Endothelial cell of umbilical vein (primary cell): ENCODE data around the gene NMB. TPM values are rescaled to one million over a fixed set of nuclear protein-coding genes. Genes with fewer than 3 reads are reported as not detected.
"Not testable (repeated sequence)": the region's sequence is repeated elsewhere in the genome, so short reads cannot be mapped to it uniquely, and the experiment has no call there.

Experiments
- BruUV-seq: library from RNA; stranded (reverse); fragments of 400-500 nt; replicated peaks from 2 replicates; lab custom pipeline; 2021; lab: Mats Ljungman, UMichigan
- CTCF ChIA-PET: fragments of 300-600, 350-600 bp; sonication (Branson Sonifier 250); formaldehyde crosslinking; loops from one replicate; lab custom pipeline; 2021; ENCODE audit warnings: antibody characterized with exemption, inconsistent platforms; lab: Charles Lee
- POLR2A ChIA-PET: fragments of 300-600, 350-600 bp; sonication (Branson Sonifier 250); formaldehyde crosslinking; loops from one replicate; lab custom pipeline; 2021; ENCODE audit warnings: antibody characterized with exemption, inconsistent platforms; lab: Charles Lee
- DNase-seq: peaks from one replicate; pipeline ENCODE4 v3.0.0-alpha.2; 2011; ENCODE audit warnings: low read depth, low spot score
- FAIRE-seq: peaks from 2 replicates; lab custom pipeline; 2011; peaks lifted over from hg19 to GRCh38; lab: Jason Lieb, UNC
- H2AFZ ChIP-seq: 2 replicates; pipeline ENCODE4 v1.6.0; 2012; ENCODE audit warnings: low read depth, low read length, control low read depth, inconsistent platforms
- H3K27ac ChIP-seq: 2 replicates; pipeline ENCODE4 v1.5.1; 2011; ENCODE audit warnings: low read depth, mild to moderate bottlenecking, control low read depth, low read length, moderate library complexity; ENCODE audit not compliant: insufficient read depth
- H3K27me3 ChIP-seq, 2 experiments: 2 replicates each; pipeline versions ENCODE4 v1.6.0 to v1.6.1; 2011; ENCODE audit warnings: low read length in 2 of 2, mixed read lengths in 1 of 2; ENCODE audit not compliant: control insufficient read depth in 2 of 2, insufficient read depth in 2 of 2
- H3K36me3 ChIP-seq, 2 experiments: 2 replicates in 1 of 2; 3 replicates in 1 of 2; pipeline ENCODE4 v1.5.1; 2011; ENCODE audit warnings: low read length in 2 of 2, mild to moderate bottlenecking in 1 of 2, moderate library complexity in 1 of 2; ENCODE audit not compliant: control insufficient read depth in 2 of 2, insufficient read depth in 2 of 2; ENCODE audit errors: extremely low read depth in 1 of 2
- H3K4me1 ChIP-seq: 3 replicates; pipeline ENCODE4 v1.5.1; 2011; ENCODE audit warnings: mild to moderate bottlenecking, low read length; ENCODE audit not compliant: control insufficient read depth, insufficient read depth; ENCODE audit errors: extremely low read depth
- H3K4me2 ChIP-seq: 2 replicates; pipeline ENCODE4 v1.6.1; 2011; ENCODE audit warnings: low read length, control low read depth, mixed read lengths; ENCODE audit not compliant: insufficient read depth
- H3K4me3 ChIP-seq, 3 experiments: fragments of 200-600 bp in 1 of 3; sonication (generic), shearing (Covaris generic) in 1 of 3; replicated peaks in 1 of 3; 2 replicates each; pipeline ENCODE4 v1.5.1; 2011 to 2016; ENCODE audit warnings: control low read depth in 3 of 3, low read length in 3 of 3, mild to moderate bottlenecking in 2 of 3, inconsistent platforms in 1 of 3, low read depth in 1 of 3, moderate library complexity in 1 of 3; ENCODE audit not compliant: insufficient read depth in 1 of 3
- H3K79me2 ChIP-seq: 2 replicates; pipeline ENCODE4 v1.6.0; 2012; ENCODE audit warnings: low read length, inconsistent platforms; ENCODE audit not compliant: control insufficient read depth, insufficient read depth
- H3K9ac ChIP-seq: replicated peaks from 2 replicates; pipeline ENCODE3; 2011; ENCODE audit warnings: low read length, control low read depth; ENCODE audit not compliant: insufficient read depth; ENCODE audit errors: extremely low read depth
- H3K9me1 ChIP-seq: replicated peaks from 3 replicates; pipeline ENCODE4 v1.6.0; 2011; ENCODE audit warnings: mild to moderate bottlenecking, low read length; ENCODE audit not compliant: control insufficient read depth, insufficient read depth; ENCODE audit errors: extremely low read depth
- H3K9me3 ChIP-seq: replicated peaks from 2 replicates; pipeline ENCODE4 v1.5.1; 2012; ENCODE audit warnings: low read length, inconsistent platforms; ENCODE audit not compliant: control insufficient read depth, insufficient read depth
- H4K20me1 ChIP-seq: replicated peaks from 2 replicates; pipeline ENCODE3; 2011; ENCODE audit warnings: mild to moderate bottlenecking, low read length; ENCODE audit not compliant: control insufficient read depth, insufficient read depth; ENCODE audit errors: extremely low read depth
- CTCF ChIP-seq, 2 donors: IDR thresholded peaks; 1 replicate in 1 of 2; 2 replicates in 1 of 2; pipeline ENCODE4 v1.5.1; 2011; ENCODE audit warnings: low read length in 2 of 2, mild to moderate bottlenecking in 2 of 2, moderate library complexity in 2 of 2, control low read depth in 1 of 2, inconsistent platforms in 1 of 2, low read depth in 1 of 2; ENCODE audit not compliant: insufficient read depth in 1 of 2; ENCODE audit errors: extremely low read depth in 1 of 2
- EZH2 ChIP-seq: IDR thresholded peaks from 2 replicates; pipeline ENCODE4 v1.6.1; 2012; ENCODE audit warnings: borderline replicate concordance, low read depth, mild to moderate bottlenecking, moderate library complexity, low read length, inconsistent platforms; ENCODE audit not compliant: severe bottlenecking
- FOS ChIP-seq: IDR thresholded peaks from 2 replicates; pipeline ENCODE4 v1.6.1; 2011; ENCODE audit warnings: mild to moderate bottlenecking, low read length, moderate library complexity, borderline replicate concordance; ENCODE audit not compliant: insufficient read depth
- GATA2 ChIP-seq: IDR thresholded peaks from 2 replicates; pipeline ENCODE4 v1.7.0; 2011; ENCODE audit warnings: low read depth, mild to moderate bottlenecking, moderate library complexity, mixed read lengths, low read length; ENCODE audit not compliant: insufficient read length, insufficient read depth
- JUN ChIP-seq: IDR thresholded peaks from 2 replicates; pipeline ENCODE4 v1.6.1; 2011; ENCODE audit warnings: borderline replicate concordance, low read depth; ENCODE audit not compliant: insufficient read length, insufficient read depth
- MAX ChIP-seq: IDR thresholded peaks from 2 replicates; pipeline ENCODE4 v1.6.1; 2011; ENCODE audit not compliant: insufficient read depth, insufficient read length
- MYC ChIP-seq: IDR thresholded peaks from one replicate; pipeline ENCODE4 v1.6.1; 2011; ENCODE audit warnings: mild to moderate bottlenecking, low read depth, low read length
- POLR2A ChIP-seq: IDR thresholded peaks from 2 replicates; pipeline ENCODE4 v1.6.1; 2012; ENCODE audit warnings: low read depth, mild to moderate bottlenecking, control low read depth, low read length
- POLR2AphosphoS5 ChIP-seq: IDR thresholded peaks from 2 replicates; pipeline ENCODE4 v1.6.1; 2012; ENCODE audit warnings: low read depth, mild to moderate bottlenecking, control low read depth, low read length, moderate library complexity; ENCODE audit not compliant: insufficient read depth
- dilution Hi-C: fragments of 300-500 bp; cut with MboI; formaldehyde crosslinking; loops from one replicate; pipeline ENCODE4 v1.15.0; 2019; ENCODE audit warnings: low sequenced_read_pairs; ENCODE audit not compliant: extremely low pct_ligation_motif_present
- intact Hi-C: fragments of 100-400 bp; cut with micrococcal nuclease; formaldehyde crosslinking; loops from one replicate; pipeline ENCODE4 v1.10.0; 2022
- polyA plus RNA-seq, 4 experiments: library from polyadenylated mRNA; depleted of rRNA in 3 of 4; stranded (reverse) in 3 of 4; unstranded in 1 of 4; fragments of >200 nt; gene quantifications; 2 replicates each; pipeline versions ENCODE4 v1.2.1 to v1.2.3, GENCODE V29; 2011 to 2012; ENCODE audit warnings: missing spikeins in 1 of 4
- total RNA-seq: library from RNA; stranded (reverse); gene quantifications from 2 replicates; pipeline ENCODE4 v1.2.3, GENCODE V29; 2021

NMB gene
- total and polyA plus RNA-seq, 2 donors (not counting 3 experiments of a cell fraction or from before 2014, with no cell fraction given), result 7.8 to 9.8 TPM

- H3K79me2 ChIP-seq, result peaks cover 2% of the 10 kb centered on the region
- H3K36me3 ChIP-seq, result peaks cover 20 to 46% of the 10 kb centered on the region in 2 experiments
- TF ChIP-seq FOS (no peak), CTCF (IDR thresholded peaks at IDR 0.05; ENCODE audit: extremely low read depth in 1 of 2, insufficient read depth in 1 of 2, low read depth in 1 of 2, low read length in 2 of 2) (no peak), GATA2 (no peak), JUN (no peak), MAX (no peak), POLR2AphosphoS5 (no peak), POLR2A (no peak), EZH2 (no peak), MYC (no peak)
- no peaks in the 10 kb centered on the region for H4K20me1 ChIP-seq
- POLR2A ChIA-PET, result no interaction called here
- no peak overlapping the region for H3K9ac ChIP-seq
- no peaks in the 10 kb centered on the region for H3K27me3 ChIP-seq
- no peak overlapping the region for H3K4me2 ChIP-seq
- H3K4me3 ChIP-seq, result no peak overlapping the region
- DNase-seq, result no peak
- intact Hi-C loops, result no loop called here
- no peak overlapping the region for H3K27ac ChIP-seq
- no peaks in the 10 kb centered on the region for H3K4me1 ChIP-seq
- H3K9me3 ChIP-seq, result no peaks in the 10 kb centered on the region
- no TSS peak for BruUV-seq
- H2AFZ ChIP-seq, result no peak overlapping the region
- CTCF ChIA-PET, result interaction anchor here (0.6 to 1.5 kb wide), 2 partner anchors 10 to 116 kb away, joined by 3 to 5 read pairs; partner anchors contain the start of gene WDR73
- dilution Hi-C loops, result no loop called here
- FAIRE-seq, result no peak
- H3K9me1 ChIP-seq, result no peaks in the 10 kb centered on the region
Measured at GRCh38 chr15:84643838-84644237, 14.2 kb downstream of the NMB start.

- POLR2A ChIA-PET, result not testable (repeated sequence)
Measured at GRCh38 chr15:84642640-84643039, 15.4 kb downstream of the NMB start.

DNA sequence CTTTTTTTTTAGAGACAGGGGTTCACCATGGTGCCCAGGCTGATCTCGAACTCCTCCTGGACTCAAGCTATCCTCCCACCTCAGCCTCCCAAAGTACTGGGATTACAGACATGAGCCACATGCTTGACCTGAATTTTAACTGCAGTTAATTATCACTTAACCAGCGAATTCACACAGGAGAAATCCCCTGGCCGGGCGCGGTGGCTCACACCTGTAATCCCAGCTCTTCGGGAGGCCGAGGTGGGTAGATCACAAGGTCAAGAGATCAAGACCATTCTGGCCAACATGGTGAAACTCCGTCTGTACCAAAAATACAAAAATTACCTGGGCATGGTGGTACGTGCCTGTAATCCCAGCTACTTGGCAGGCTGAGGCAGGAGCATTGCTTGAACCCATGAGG lies 16.1 kb downstream of the NMB start:
- H3K4me3 ChIP-seq, H3K4me2 ChIP-seq, H3K9me1 ChIP-seq, DNase-seq, H3K9me3 ChIP-seq, H3K4me1 ChIP-seq, FAIRE-seq, H3K79me2 ChIP-seq, BruUV-seq, H3K27ac ChIP-seq, intact Hi-C loops, H4K20me1 ChIP-seq, H3K27me3 ChIP-seq, H2AFZ ChIP-seq, H3K9ac ChIP-seq, POLR2A ChIA-PET, dilution Hi-C loops: not testable (repeated sequence)
- CTCF ChIA-PET, result interaction anchor here (1.0 to 1.2 kb wide), 2 partner anchors 12 to 286 kb away, joined by 3 read pairs; partner anchors contain the start of gene WDR73
- peaks cover 7 to 33% of the 10 kb centered on the region in 2 experiments for H3K36me3 ChIP-seq

More at GRCh38 chr15:84642640-84643039, 15.4 kb downstream of the NMB start:
- H3K27me3 ChIP-seq, H2AFZ ChIP-seq, intact Hi-C loops, H3K9me3 ChIP-seq, H3K9me1 ChIP-seq, DNase-seq, H3K4me2 ChIP-seq, dilution Hi-C loops, H3K79me2 ChIP-seq, FAIRE-seq, H3K4me1 ChIP-seq, H4K20me1 ChIP-seq, H3K9ac ChIP-seq, BruUV-seq, H3K27ac ChIP-seq, H3K4me3 ChIP-seq: not testable (repeated sequence)
- peaks cover 8 to 38% of the 10 kb centered on the region in 2 experiments for H3K36me3 ChIP-seq
- CTCF ChIA-PET, result interaction anchor here (1.0 to 1.2 kb wide), 3 partner anchors 12 to 285 kb away, joined by 3 to 4 read pairs (median 3); partner anchors contain the start of gene WDR73
